OCI-LY7 (cell line): ENCODE data around the gene BZW2.

Experiments
- CTCF ChIP-seq: fragments of 200-600 bp; sonication (generic); conservative IDR thresholded peaks from 2 replicates; pipeline ENCODE4 v1.5.1; 2014; ENCODE audit warnings: mild to moderate bottlenecking, antibody characterized with exemption, low read length, moderate library complexity, mixed read lengths
- EZH2phosphoT487 ChIP-seq: fragments of 200-600 bp; sonication (generic); IDR thresholded peaks from 2 replicates; pipeline ENCODE4 v1.6.1; 2018; ENCODE audit warnings: low read depth, borderline replicate concordance, mild to moderate bottlenecking, mixed run types, antibody characterized with exemption, low read length, moderate library complexity, mixed read lengths

- no peak for TF ChIP-seq CTCF
- TF ChIP-seq EZH2phosphoT487, result no peak
Measured at GRCh38 chr7:16740623-16740953, 94.6 kb downstream of the BZW2 start.
